ENCODE measurements around the gene HDAC2. TPM values are rescaled to one million over a fixed set of nuclear protein-coding genes. Genes with fewer than 3 reads are reported as not detected.
"Not testable (repeated sequence)": the region's sequence is repeated elsewhere in the genome, so short reads cannot be mapped to it uniquely, and the experiment has no call there.

Gene HDAC2
- total and polyA plus RNA-seq, 2 of the 13 experiments (the other 11 are each of a cell fraction or from before 2014, with no cell fraction given) = 99.6 to 114 TPM

- TF ChIP-seq CBX2 (IDR thresholded peaks at IDR 0.05; ENCODE audit: low read depth, low read length) (no peak), CBX2 (CRISPR knock-in tag; IDR thresholded peaks at IDR 0.05; ENCODE audit: low read depth) (no peak), BRD4 (CRISPR knock-in tag; IDR thresholded peaks at IDR 0.05) (no peak), ZNF703 (CRISPR knock-in tag; IDR thresholded peaks at IDR 0.05; ENCODE audit: borderline replicate concordance) (no peak), SMARCC2 (IDR thresholded peaks at IDR 0.05) (no peak), ZFP90 (CRISPR knock-in tag; IDR thresholded peaks at IDR 0.05; ENCODE audit: borderline replicate concordance) (no peak), ZNF225 (CRISPR knock-in tag; IDR thresholded peaks at IDR 0.05) (no peak)
Observed at GRCh38 chr6:113934101-113934500, 36.8 kb downstream of the HDAC2 start (continued).

DNA sequence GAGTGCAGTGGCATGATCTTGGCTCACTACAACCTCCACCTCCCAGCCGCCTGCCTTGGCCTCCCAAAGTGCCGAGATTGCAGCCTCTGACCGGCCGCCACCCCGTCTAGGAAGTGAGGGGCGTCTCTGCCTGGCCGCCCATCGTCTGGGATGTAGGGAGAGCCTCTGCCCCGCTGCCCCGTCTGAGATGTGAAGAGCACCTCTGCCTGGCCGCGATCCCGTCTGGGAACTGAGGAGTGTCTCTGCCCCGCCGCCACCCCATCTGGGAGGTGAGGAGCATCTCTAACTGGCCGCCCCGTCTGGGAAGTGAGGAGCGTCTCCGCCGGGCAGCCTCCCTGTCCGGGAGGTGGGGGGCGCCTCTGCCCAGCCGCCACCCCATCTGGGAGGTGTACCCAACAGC lies 39.0 kb downstream of the HDAC2 start:
- H3K27ac ChIP-seq (ENCODE audit: extremely low read length, insufficient read depth, low read length); FAIRE-seq; ATAC-seq; H3K4me3 ChIP-seq (replicated peaks in 1 of 3; ENCODE audit: insufficient read depth in 1 of 3, low read depth in 2 of 3, low read length in 3 of 3); DNase-seq (ENCODE audit: low spot score); CTCF ChIA-PET (ENCODE audit: low intra/inter-chr PET ratio, low total read pairs); H3K79me2 ChIP-seq (ENCODE audit: insufficient read depth, low read length); H3K9ac ChIP-seq (ENCODE audit: insufficient read depth, low read depth, low read length); H3K4me1 ChIP-seq (ENCODE audit: insufficient read depth, low read length); H3K4me2 ChIP-seq (ENCODE audit: low read depth, low read length); in situ Hi-C loops (cut with HindIII; ENCODE audit: extremely low pct_ligation_motif_present, low pct_unique_long_range_greater_than_20kb); H4K20me1 ChIP-seq (ENCODE audit: insufficient read depth, low read length); H3K27me3 ChIP-seq (ENCODE audit: control insufficient read depth in 1 of 2, insufficient read depth in 2 of 2, low read length in 2 of 2); BruUV-seq (replicated peaks); POLR2A ChIA-PET; H2AFZ ChIP-seq (ENCODE audit: low read length); H3K9me3 ChIP-seq (ENCODE audit: low read length); H3K36me3 ChIP-seq (replicated peaks in 1 of 2; ENCODE audit: control insufficient read depth in 1 of 2, insufficient read depth in 2 of 2, low read length in 2 of 2); intact Hi-C loops (cut with micrococcal nuclease; ENCODE audit: unreplicated experiment): not testable (repeated sequence)
- 88% methylated on average over 8 of the region's 23 CpGs for WGBS (ENCODE audit: low lambda C conversion rate)

DNA sequence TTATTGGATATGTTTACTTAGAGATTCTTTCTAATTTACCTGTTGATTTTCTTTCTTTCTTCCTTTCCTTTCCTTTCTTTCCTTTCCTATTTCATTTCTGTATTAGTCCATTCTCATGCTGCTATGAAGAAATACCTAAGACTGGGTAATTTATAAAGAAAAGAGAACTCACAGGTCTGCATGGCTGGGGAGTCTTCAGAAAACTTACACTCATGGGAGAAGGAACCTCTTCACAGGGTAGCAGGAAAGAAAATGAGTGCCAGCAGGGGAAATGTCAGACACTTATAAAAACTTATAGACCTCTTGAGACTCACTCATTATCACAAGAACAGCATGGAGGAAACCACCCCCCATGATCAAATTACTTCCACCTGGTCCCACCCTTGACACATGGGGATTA lies 40.8 kb downstream of the HDAC2 start:
- H3K4me2 ChIP-seq (ENCODE audit: low read depth, low read length) = no peak overlapping the region
- CTCF ChIA-PET (ENCODE audit: low intra/inter-chr PET ratio, low total read pairs) = no interaction called here
- DNase-seq (ENCODE audit: low spot score) = no peak
- no peak for FAIRE-seq
- no peak overlapping the region for H3K4me3 ChIP-seq (replicated peaks in 1 of 3; ENCODE audit: insufficient read depth in 1 of 3, low read depth in 2 of 3, low read length in 3 of 3)
- POLR2A ChIA-PET = no interaction called here
- H3K79me2 ChIP-seq (ENCODE audit: insufficient read depth, low read length) = no peaks in the 10 kb centered on the region
- H3K4me1 ChIP-seq (ENCODE audit: insufficient read depth, low read length) = no peaks in the 10 kb centered on the region; the same call in 1 of the 2 replicates
- TF ChIP-seq ZFY (CRISPR knock-in tag; IDR thresholded peaks at IDR 0.05) (no peak), AGO2 (optimal IDR thresholded peaks at IDR 0.05; ENCODE audit: low read depth, low read length) (no peak), ZNF891 (CRISPR knock-in tag; IDR thresholded peaks at IDR 0.05) (no peak)
- H3K36me3 ChIP-seq (replicated peaks in 1 of 2; ENCODE audit: control insufficient read depth in 1 of 2, insufficient read depth in 2 of 2, low read length in 2 of 2) = no peaks in the 10 kb centered on the region; a peak in 1 of 5 replicates
- in situ Hi-C loops (cut with HindIII; ENCODE audit: extremely low pct_ligation_motif_present, low pct_unique_long_range_greater_than_20kb) (no loop called here), intact Hi-C loops (cut with micrococcal nuclease; ENCODE audit: unreplicated experiment) (no loop called here)
- H3K9me3 ChIP-seq (ENCODE audit: low read length) = no peaks in the 10 kb centered on the region
- H3K27ac ChIP-seq (ENCODE audit: extremely low read length, insufficient read depth, low read length) = no peak overlapping the region
- H3K9ac ChIP-seq (ENCODE audit: insufficient read depth, low read depth, low read length) = no peak overlapping the region
- no peak overlapping the region for H2AFZ ChIP-seq (ENCODE audit: low read length)
- no peaks in the 10 kb centered on the region for H4K20me1 ChIP-seq (ENCODE audit: insufficient read depth, low read length)
- H3K27me3 ChIP-seq (ENCODE audit: control insufficient read depth in 1 of 2, insufficient read depth in 2 of 2, low read length in 2 of 2) = no peaks in the 10 kb centered on the region
- no TSS peak for BruUV-seq (replicated peaks)
- ATAC-seq = no peak
